Measurements from ENCODE around the gene SH3TC1. TPM values are rescaled to one million over a fixed set of nuclear protein-coding genes. Genes with fewer than 3 reads are reported as not detected.

Gene SH3TC1
- total and polyA plus RNA-seq, 2 of the 13 experiments (the other 11 are each of a cell fraction or from before 2014, with no cell fraction given) = 14.9 to 21.8 TPM

GRCh38 chr4:8203052-8203401 is 3.9 kb downstream of the SH3TC1 start (continued):
- TF ChIP-seq NCOR1 (IDR thresholded peaks at IDR 0.05; ENCODE audit: borderline replicate concordance, low read length) (0 out of 2 replicates have a peak, but pooled peaks have one; percentile 13), IRX3 (CRISPR knock-in tag; IDR thresholded peaks at IDR 0.05; ENCODE audit: borderline replicate concordance, low read depth) (0 out of 2 replicates have a peak, but pooled peaks have one; percentile 20), REPIN1 (CRISPR knock-in tag; IDR thresholded peaks at IDR 0.05; ENCODE audit: borderline replicate concordance, low read depth) (0 out of 2 replicates have a peak, but pooled peaks have one; percentile 17)

- BruUV-seq (replicated peaks) = no TSS peak
- intact Hi-C loops (cut with micrococcal nuclease; ENCODE audit: unreplicated experiment) (no loop called here), in situ Hi-C loops (cut with HindIII; ENCODE audit: extremely low pct_ligation_motif_present, low pct_unique_long_range_greater_than_20kb) (no loop called here)
- no peaks in the 10 kb centered on the region for H3K27me3 ChIP-seq (ENCODE audit: control insufficient read depth in 1 of 2, insufficient read depth in 2 of 2, low read length in 2 of 2)
- no peaks in the 10 kb centered on the region for H3K9me3 ChIP-seq (ENCODE audit: low read length)
- ATAC-seq = no peak
- POLR2A ChIA-PET = no interaction called here
- DNase-seq (ENCODE audit: low spot score) = no peak
- peaks cover 56% of the 10 kb centered on the region for H3K79me2 ChIP-seq (ENCODE audit: insufficient read depth, low read length)
- H3K36me3 ChIP-seq (replicated peaks in 1 of 2; ENCODE audit: control insufficient read depth in 1 of 2, insufficient read depth in 2 of 2, low read length in 2 of 2) = peaks cover 6 to 24% of the 10 kb centered on the region in 2 experiments; a peak in 4 of 5 replicates
- H3K27ac ChIP-seq (ENCODE audit: extremely low read length, insufficient read depth, low read length) = peak overlapping the region; percentile 30
- TF ChIP-seq ISX (CRISPR knock-in tag; conservative IDR thresholded peaks at IDR 0.05) = no peak
- TF ChIP-seq ZFX (CRISPR knock-in tag; IDR thresholded peaks at IDR 0.05; ENCODE audit: low read depth) = peak; percentile 30; the same call in 1 of the 2 replicates
- peak; percentile 18; the same call in 1 of the 2 replicates for TF ChIP-seq MAX (IDR thresholded peaks at IDR 0.05)
- no peak for TF ChIP-seq TBX2 (CRISPR knock-in tag; IDR thresholded peaks at IDR 0.05; ENCODE audit: borderline replicate concordance)
- no peak for TF ChIP-seq ZNF431 (CRISPR knock-in tag; IDR thresholded peaks at IDR 0.05; ENCODE audit: borderline replicate concordance, low read depth)
- H3K4me2 ChIP-seq (ENCODE audit: low read depth, low read length) = peak overlapping the region; percentile 88; the same call in 1 of the 2 replicates
- CTCF ChIA-PET (ENCODE audit: low intra/inter-chr PET ratio, low total read pairs) = no interaction called here
- 81% methylated on average over 6 of the region's 10 CpGs for WGBS (ENCODE audit: low lambda C conversion rate)
- peak overlapping the region; percentile 9; the same call in 1 of the 2 replicates for H3K9ac ChIP-seq (ENCODE audit: insufficient read depth, low read depth, low read length)
- no peak overlapping the region for H2AFZ ChIP-seq (ENCODE audit: low read length)
- no peak for FAIRE-seq
- peaks cover 24% of the 10 kb centered on the region; the same call in 1 of the 2 replicates for H4K20me1 ChIP-seq (ENCODE audit: insufficient read depth, low read length)
- peaks cover 45% of the 10 kb centered on the region for H3K4me1 ChIP-seq (ENCODE audit: insufficient read depth, low read length)
- H3K4me3 ChIP-seq (replicated peaks in 1 of 3; ENCODE audit: insufficient read depth in 1 of 3, low read depth in 2 of 3, low read length in 3 of 3) = peak overlapping the region in 1 of 3 experiments; percentile 32; a peak in 1 of 6 replicates
Measured at GRCh38 chr4:8203817-8204216, 4.7 kb downstream of the SH3TC1 start.

Data from HepG2 (cell line).